GM13976 (cell line): ENCODE results near the gene SYNGR2.

ENCODE experiments used
- DNase-seq: peaks from one replicate; pipeline ENCODE4 v3.0.0; 2012; ENCODE audit warnings: low spot score
- CTCF ChIP-seq: IDR thresholded peaks from 2 replicates; pipeline ENCODE4 v1.5.1; 2012; ENCODE audit warnings: borderline replicate concordance, mild to moderate bottlenecking; ENCODE audit not compliant: insufficient read depth; ENCODE audit errors: extremely low read depth, missing control alignments, control extremely low read depth
- in situ Hi-C: fragments of 300-500 bp; cut with MboI; formaldehyde crosslinking; loops from one replicate; pipeline ENCODE4 v1.12.0; 2022; ENCODE audit warnings: low sequenced_read_pairs, mixed read lengths, inconsistent platforms; ENCODE audit not compliant: unreplicated experiment

Gene SYNGR2

GRCh38 chr17:78214706-78215061 lies 46.3 kb downstream of the SYNGR2 start:
- DNase-seq = no peak
- in situ Hi-C loops = no loop called here
- no peak for TF ChIP-seq CTCF

GRCh38 chr17:78219396-78220150 lies 51.2 kb downstream of the SYNGR2 start:
- no peak for TF ChIP-seq CTCF
- no peak for DNase-seq
- in situ Hi-C loops = no loop called here
